Cerebellar cortex (tissue), 1 donor: ENCODE data around the gene DNER.
"Not testable (repeated sequence)": the region's sequence is repeated elsewhere in the genome, so short reads cannot be mapped to it uniquely, and the experiment has no call there.

Experiments used
- DNase-seq: peaks from one replicate; pipeline ENCODE4 v3.0.0-alpha.2; 2015; ENCODE audit warnings: low spot score

The DNER gene

GRCh38 chr2:229622495-229623355, 91.6 kb downstream of the DNER start:
- DNase-seq = no peak

- no peak for DNase-seq
Measured at GRCh38 chr2:229620759-229621158, 93.6 kb downstream of the DNER start.

DNA sequence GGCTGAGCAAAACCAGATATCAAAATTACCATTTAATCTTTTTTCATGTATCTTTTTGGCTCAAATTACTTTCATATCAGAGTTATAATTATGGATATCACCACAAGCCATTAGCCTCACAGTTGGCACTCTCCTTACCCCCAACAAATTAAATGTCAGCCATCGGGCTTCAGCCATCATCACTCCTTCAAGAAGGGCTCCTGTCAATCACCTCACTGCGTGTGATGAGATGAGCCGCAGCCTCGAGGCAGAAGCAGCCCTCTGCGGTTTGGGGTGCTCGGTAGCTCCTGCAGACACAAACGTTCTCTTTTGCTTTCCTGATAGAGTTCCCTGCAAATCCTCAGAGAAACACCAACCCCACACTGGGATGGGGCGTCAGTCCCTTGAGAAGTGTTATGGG, 94.1 kb downstream of the DNER start:
- DNase-seq = no peak

GRCh38 chr2:229616433-229616832, 97.9 kb downstream of the DNER start:
- no peak for DNase-seq

GRCh38 chr2:229614021-229614420, 100.3 kb downstream of the DNER start:
- DNase-seq = not testable (repeated sequence)

- DNase-seq = no peak
Measured at GRCh38 chr2:229612384-229612971, 101.9 kb downstream of the DNER start.

DNA sequence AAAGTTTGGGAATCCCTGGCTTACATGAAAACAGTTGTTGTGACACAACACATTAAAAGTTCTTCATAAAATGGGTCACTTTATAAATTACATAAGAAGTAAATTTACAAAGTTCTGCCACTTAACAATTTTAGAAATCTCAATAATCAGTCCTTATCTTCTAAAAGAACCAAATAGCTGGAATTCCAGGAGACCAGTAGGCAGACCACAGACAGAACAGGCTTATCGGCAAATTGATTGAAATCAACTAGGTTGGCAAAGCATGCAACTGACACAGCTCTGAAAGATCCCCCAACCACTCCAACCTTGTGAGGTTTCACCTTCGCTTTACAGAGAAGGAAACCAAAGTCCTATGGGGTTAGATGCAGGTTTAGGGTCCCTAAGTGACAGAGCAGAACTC, 103.0 kb downstream of the DNER start:
- no peak for DNase-seq

GRCh38 chr2:229610872-229611271, 103.5 kb downstream of the DNER start:
- no peak for DNase-seq

DNA sequence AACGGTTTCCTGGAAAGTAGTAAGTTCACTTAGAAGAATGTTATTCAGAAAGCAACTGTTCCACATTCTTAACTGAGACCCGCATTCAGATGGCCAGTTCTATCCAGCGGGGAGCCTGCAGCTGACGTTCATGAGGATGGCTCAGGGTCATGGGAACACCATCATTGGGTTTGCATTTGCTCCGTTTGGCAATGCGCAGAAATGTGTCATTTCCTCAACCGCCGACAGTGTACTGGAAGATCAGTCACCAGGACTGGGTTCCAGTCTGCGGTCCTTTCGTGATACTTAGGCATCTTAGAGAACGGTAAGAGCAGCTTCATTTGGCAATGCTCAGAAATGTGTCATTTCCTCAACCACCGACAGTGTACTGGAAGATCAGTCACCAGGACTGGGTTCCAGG, 104.0 kb downstream of the DNER start:
- DNase-seq = no peak

GRCh38 chr2:229601936-229602335, 112.4 kb downstream of the DNER start:
- DNase-seq = no peak

GRCh38 chr2:229601396-229601795, 113.0 kb downstream of the DNER start:
- DNase-seq = no peak

- DNase-seq = no peak
Measured at GRCh38 chr2:229598227-229598626, 116.1 kb downstream of the DNER start.

- no peak for DNase-seq
Measured at GRCh38 chr2:229596796-229597195, 117.6 kb downstream of the DNER start.

DNA sequence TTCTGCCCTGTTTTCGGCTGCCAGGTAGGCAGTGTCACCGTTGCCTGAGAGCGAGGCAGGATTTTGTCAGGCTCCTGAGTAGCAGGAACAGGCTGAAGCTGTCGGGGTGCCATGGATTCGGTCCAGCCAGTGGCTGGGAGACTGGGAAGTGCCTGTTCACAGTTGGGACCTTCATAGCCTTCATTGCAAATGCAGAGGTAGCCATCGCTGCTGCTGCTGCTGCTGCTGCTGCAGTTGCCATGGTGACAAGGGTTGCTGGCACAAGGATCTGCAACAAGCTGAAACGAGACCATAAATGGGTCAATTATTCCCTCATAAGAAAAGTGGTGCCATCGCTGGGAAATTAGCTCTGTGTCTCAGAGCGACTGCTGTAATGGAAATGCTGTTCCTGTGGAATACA, 122.7 kb downstream of the DNER start:
- peak; percentile 48 for DNase-seq

DNA sequence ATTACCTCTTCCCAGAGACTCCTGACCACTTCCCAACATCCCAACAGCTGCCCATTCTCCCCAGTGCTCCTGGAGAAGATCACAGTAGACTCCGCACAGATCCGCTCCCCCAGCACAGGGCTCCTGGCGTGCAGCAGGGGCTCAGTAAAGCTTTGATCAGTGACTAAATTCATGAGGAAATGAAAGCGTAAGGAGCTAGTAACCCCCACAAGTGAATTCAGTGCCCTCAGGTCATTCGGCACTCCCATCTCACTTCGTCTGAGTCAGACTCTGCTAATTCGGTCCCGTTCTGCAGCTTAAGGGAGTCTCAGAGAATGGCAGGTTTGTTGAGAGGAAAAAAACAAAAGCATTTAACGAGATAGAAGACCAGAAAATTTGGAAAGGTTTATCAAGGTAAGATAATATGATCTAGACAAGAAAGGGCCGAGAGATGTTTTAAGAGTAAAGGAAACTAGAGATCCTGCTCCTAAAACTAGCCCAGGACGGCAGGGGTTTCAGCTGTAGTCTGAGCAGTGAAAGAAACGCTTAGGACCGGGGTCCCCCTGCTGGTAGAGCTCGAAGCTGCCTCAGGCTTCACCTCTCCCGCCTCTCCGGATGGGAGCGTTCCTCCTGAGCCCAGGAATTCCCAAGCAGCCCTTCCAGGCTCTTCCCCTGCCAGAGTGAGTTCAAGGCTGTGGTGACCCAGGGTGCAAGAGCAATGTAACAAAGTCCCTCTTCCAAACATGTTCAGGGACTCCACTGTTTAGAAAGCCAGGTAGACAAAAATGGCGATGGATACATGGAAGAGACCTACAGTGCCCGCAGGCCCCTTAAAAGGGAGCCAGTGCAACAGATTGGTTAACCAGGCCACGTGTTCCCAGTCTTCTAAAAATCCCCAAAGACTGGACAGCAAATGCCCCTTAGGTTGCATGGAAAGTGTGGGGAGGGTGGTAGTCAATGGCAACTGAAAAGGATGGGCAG, 127.3 kb downstream of the DNER start:
- peak; percentile 67 for DNase-seq

GRCh38 chr2:229586012-229586411, 128.3 kb downstream of the DNER start:
- no peak for DNase-seq

GRCh38 chr2:229582151-229582550, 132.2 kb downstream of the DNER start:
- DNase-seq = no peak

DNA sequence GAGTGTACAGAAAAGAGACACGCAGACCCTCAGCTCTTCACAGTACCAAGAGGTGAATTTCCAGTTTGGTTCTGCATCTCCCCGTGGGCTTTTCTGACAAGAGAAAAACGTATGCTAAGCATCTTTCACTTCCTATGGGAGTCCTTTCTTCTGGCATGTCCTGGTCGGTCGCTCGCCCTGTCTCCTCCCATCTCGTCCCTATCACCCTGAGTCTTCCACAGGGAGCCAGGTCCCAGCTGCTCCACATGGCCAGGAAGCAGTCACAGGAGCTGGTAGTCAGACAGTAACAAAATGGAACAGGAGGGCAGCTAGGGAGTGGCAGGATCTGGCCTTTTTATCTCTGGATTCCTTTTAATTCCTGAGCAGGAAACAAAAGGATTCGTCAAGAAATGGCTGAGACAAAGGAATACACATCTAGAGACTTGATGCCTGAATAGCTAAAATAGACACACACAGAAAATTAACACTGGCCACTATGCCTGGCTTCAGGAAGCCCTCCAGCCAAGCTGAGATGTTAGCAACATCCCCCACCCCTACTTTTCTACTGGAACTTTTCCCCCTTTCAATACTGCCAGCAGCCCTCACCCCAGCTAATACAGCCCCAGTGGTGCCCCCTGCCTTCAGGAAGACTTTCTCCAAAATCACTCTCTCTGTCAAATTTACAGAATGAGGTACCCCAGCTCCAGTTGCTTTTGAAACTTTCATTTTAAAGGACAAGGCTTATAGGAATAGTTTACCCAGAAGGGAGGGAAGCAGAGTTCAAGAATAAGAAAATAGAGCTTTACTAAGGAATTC, 136.1 kb downstream of the DNER start:
- DNase-seq = no peak

- no peak for DNase-seq
Measured at GRCh38 chr2:229575569-229576315, 138.6 kb downstream of the DNER start.

DNA sequence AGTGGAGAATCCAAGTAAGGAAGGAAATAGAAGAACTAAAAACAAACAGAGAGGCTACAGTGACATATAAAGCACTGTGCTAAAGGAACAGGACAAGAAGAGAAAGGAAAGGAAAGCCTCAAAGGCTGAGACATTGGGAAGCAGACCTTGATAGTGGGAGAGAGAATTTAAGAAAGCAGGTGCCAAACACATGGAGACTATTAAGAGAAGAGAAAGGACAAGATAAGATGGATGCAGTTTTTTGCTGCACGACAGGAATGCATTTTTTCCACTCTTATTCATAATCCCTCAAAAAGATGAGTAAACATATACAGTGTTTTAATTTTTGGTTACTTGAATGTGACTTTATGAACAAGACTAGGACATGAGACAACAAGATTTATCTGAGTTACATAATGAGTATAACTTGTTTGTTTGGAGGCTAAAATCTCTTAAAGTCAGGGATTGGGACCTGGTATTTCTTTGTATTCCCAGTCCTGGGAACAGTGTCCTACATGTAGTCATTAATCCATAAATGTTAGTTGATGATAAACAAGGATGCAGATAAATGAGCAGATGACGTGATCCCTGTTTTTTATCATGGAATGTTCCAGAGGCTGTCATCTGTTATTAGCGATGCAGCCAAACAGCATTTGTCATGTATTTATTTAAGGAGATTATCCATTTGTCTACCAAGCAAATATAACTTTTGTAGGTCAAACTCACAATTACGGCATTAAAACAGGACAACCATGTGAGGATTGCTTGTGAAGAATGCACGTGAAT, 141.7 kb downstream of the DNER start:
- DNase-seq = no peak
